Gastrocnemius medialis (tissue), 4 donors: ENCODE results near the gene SNTG2.
"Not testable (repeated sequence)": the region's sequence is repeated elsewhere in the genome, so short reads cannot be mapped to it uniquely, and the experiment has no call there.

Source experiments
- POLR2A ChIP-seq, 2 donors: fragments of 450-650 bp; IDR thresholded peaks; one replicate each; pipeline ENCODE4 v1.6.1; 2017; ENCODE audit warnings: antibody characterized with exemption in 2 of 2, mild to moderate bottlenecking in 2 of 2, moderate library complexity in 2 of 2
- TF ChIP-seq, protein P1 (sequence below), 5 experiments: fragments of 450-650 bp in 3 of 5; fragments of 200-600 bp in 2 of 5; sonication (generic) in 2 of 5; IDR thresholded peaks in 4 of 5; conservative IDR thresholded peaks in 1 of 5; 1 replicate in 4 of 5; 2 replicates in 1 of 5; pipeline ENCODE4 v1.5.1; 2016 to 2019; ENCODE audit warnings: antibody characterized with exemption in 5 of 5, mild to moderate bottlenecking in 3 of 5, moderate library complexity in 3 of 5

DNA sequence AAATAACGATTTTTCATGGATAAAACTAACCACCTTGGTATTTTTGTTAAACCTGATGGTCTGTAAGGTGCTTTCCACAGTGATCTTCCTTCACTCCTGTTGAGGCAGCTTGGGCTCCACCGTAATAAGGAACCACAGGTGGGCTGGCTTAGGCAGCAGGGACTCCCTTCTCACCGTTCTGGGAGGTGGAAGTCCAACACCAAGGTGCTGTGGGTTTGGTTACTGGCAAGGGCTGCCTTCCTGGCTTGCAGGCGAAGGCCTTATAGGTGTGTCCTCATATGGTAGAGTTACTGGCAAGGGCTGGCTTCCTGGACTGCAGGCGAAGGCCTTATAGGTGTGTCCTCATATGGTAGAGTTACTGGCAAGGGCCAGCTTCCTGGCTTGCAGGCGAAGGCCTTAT lies 143.0 kb downstream of the SNTG2 start:
- TF ChIP-seq, protein P1, sequence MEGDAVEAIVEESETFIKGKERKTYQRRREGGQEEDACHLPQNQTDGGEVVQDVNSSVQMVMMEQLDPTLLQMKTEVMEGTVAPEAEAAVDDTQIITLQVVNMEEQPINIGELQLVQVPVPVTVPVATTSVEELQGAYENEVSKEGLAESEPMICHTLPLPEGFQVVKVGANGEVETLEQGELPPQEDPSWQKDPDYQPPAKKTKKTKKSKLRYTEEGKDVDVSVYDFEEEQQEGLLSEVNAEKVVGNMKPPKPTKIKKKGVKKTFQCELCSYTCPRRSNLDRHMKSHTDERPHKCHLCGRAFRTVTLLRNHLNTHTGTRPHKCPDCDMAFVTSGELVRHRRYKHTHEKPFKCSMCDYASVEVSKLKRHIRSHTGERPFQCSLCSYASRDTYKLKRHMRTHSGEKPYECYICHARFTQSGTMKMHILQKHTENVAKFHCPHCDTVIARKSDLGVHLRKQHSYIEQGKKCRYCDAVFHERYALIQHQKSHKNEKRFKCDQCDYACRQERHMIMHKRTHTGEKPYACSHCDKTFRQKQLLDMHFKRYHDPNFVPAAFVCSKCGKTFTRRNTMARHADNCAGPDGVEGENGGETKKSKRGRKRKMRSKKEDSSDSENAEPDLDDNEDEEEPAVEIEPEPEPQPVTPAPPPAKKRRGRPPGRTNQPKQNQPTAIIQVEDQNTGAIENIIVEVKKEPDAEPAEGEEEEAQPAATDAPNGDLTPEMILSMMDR (IDR thresholded peaks at IDR 0.05 in 4 of 5, conservative IDR thresholded peaks at IDR 0.05 in 1 of 5) = not testable (repeated sequence)
- not testable (repeated sequence) for TF ChIP-seq POLR2A (IDR thresholded peaks at IDR 0.05)
